K562 (cell line): Measurements from ENCODE around the gene GABPB2. TPM values are rescaled to one million over a fixed set of nuclear protein-coding genes. Genes with fewer than 3 reads are reported as not detected.
A peak's percentile ranks its signal among the peaks of the same experiment; 100 is the strongest.

Experiments
- BHLHE40 ChIP-seq: IDR thresholded peaks from 2 replicates; pipeline ENCODE4 v1.6.1; 2011; ENCODE audit warnings: low read length, improper control_type of control experiment
- CBX2 ChIP-seq: fragments of 200-600 bp; sonication (generic); IDR thresholded peaks from one replicate; pipeline ENCODE4 v1.6.1; 2012; ENCODE audit warnings: mild to moderate bottlenecking, low read length, inconsistent platforms; ENCODE audit not compliant: insufficient read depth, poor library complexity, severe bottlenecking
- DIDO1 ChIP-seq: fragments of 450-650 bp; IDR thresholded peaks from 2 replicates; pipeline ENCODE4 v1.6.1; 2016; ENCODE audit warnings: low read depth, missing biosample characterization, missing genetic modification characterization
- E2F1 ChIP-seq: sonication (generic); formaldehyde crosslinking; IDR thresholded peaks from 2 replicates; pipeline ENCODE4 v1.8.1; 2023; ENCODE audit warnings: mild to moderate bottlenecking, missing genetic modification reagents, moderate library complexity
- ESRRB ChIP-seq: fragments of 250-450 bp; sonication (Bioruptor Pico); IDR thresholded peaks from 2 replicates; pipeline ENCODE4 v1.5.0; 2020; ENCODE audit warnings: mild to moderate bottlenecking, moderate library complexity, borderline replicate concordance
- FOXM1 ChIP-seq, 2 experiments: fragments of 450-650 bp in 1 of 2; sonication (generic) in 1 of 2; formaldehyde crosslinking in 1 of 2; IDR thresholded peaks; 2 replicates each; pipeline versions ENCODE4 v1.6.1 to v1.9.0; 2017 to 2022; ENCODE audit warnings: low read depth in 2 of 2, mild to moderate bottlenecking in 2 of 2, missing genetic modification reagents in 1 of 2, moderate library complexity in 1 of 2
- GTF2A2 ChIP-seq: IDR thresholded peaks from 2 replicates; pipeline ENCODE4 v1.6.1; 2016; ENCODE audit warnings: mild to moderate bottlenecking, missing genetic modification characterization, missing compliant biosample characterization
- HNRNPL ChIP-seq: fragments of 200-400 bp; formaldehyde crosslinking; IDR thresholded peaks from 2 replicates; pipeline ENCODE4 v1.6.1; 2017; ENCODE audit warnings: low read depth, mild to moderate bottlenecking, low read length
- IRF2 ChIP-seq: sonication (generic); formaldehyde crosslinking; IDR thresholded peaks from 2 replicates; pipeline ENCODE4 v1.8.1; 2022; ENCODE audit warnings: mild to moderate bottlenecking, missing genetic modification reagents
- MAX ChIP-seq: sonication (generic); formaldehyde crosslinking; IDR thresholded peaks from 2 replicates; pipeline ENCODE4 v1.9.0; 2022; ENCODE audit warnings: mild to moderate bottlenecking, missing genetic modification reagents
- MCM3 ChIP-seq: fragments of 450-650 bp; IDR thresholded peaks from 2 replicates; pipeline ENCODE4 v1.6.1; 2016
- POLR3G ChIP-seq: IDR thresholded peaks from 2 replicates; pipeline ENCODE4 v1.6.1; 2011; ENCODE audit not compliant: insufficient read length, insufficient replicate concordance; ENCODE audit errors: extremely low read depth
- RAD21 ChIP-seq, 2 experiments: fragments of 250-450 bp in 1 of 2; fragments of 450-650 bp in 1 of 2; sonication (Bioruptor Pico) in 1 of 2; formaldehyde crosslinking in 1 of 2; IDR thresholded peaks in 1 of 2; conservative IDR thresholded peaks in 1 of 2; 2 replicates each; pipeline versions ENCODE4 v1.4.0 to v1.8.0; 2020 to 2022; ENCODE audit warnings: mild to moderate bottlenecking in 2 of 2, moderate library complexity in 1 of 2
- SMAD3 ChIP-seq: fragments of 450-650 bp; formaldehyde crosslinking; conservative IDR thresholded peaks from 2 replicates; pipeline ENCODE4 v1.4.0; 2020; ENCODE audit warnings: mild to moderate bottlenecking
- SMAD4 ChIP-seq: fragments of 250-450 bp; sonication (Bioruptor Pico); conservative IDR thresholded peaks from 2 replicates; pipeline ENCODE4 v1.8.0; 2021; ENCODE audit warnings: inconsistent platforms, mild to moderate bottlenecking, moderate library complexity
- TBL1XR1 ChIP-seq, 2 experiments: IDR thresholded peaks; 2 replicates each; pipeline ENCODE4 v1.6.1; 2012; ENCODE audit warnings: improper control_type of control experiment in 2 of 2, low read length in 2 of 2, mild to moderate bottlenecking in 1 of 2
- TEAD4 ChIP-seq, 2 experiments: sonication (generic) in 1 of 2; formaldehyde crosslinking in 1 of 2; IDR thresholded peaks; 2 replicates each; pipeline versions ENCODE4 v1.6.1 to v1.8.0; 2012 to 2022; ENCODE audit warnings: borderline replicate concordance in 1 of 2, inconsistent platforms in 1 of 2, low read length in 1 of 2, mild to moderate bottlenecking in 1 of 2, missing genetic modification reagents in 1 of 2
- WHSC1 ChIP-seq: IDR thresholded peaks from one replicate; pipeline ENCODE4 v1.6.1; 2012; ENCODE audit warnings: low read length, control low read depth, inconsistent platforms
- polyA plus RNA-seq, 8 experiments: library from polyadenylated mRNA; depleted of rRNA in 4 of 8; stranded (reverse) in 5 of 8; unstranded in 3 of 8; fragments of >200 nt; fragmentation: Nextera tagmentation in 2 of 8; fragmentation: Illumina TruSeq in 1 of 8; extraction: Ambion mirVana in 2 of 8; extraction: Trizol in 1 of 8; gene quantifications; 2 replicates each; pipeline versions ENCODE4 v1.2.1 to v1.2.3, GENCODE V29; 2011 to 2014; ENCODE audit warnings: inconsistent platforms in 1 of 8, missing spikeins in 1 of 8
- total RNA-seq, 7 experiments: library from RNA; depleted of rRNA in 6 of 7; stranded (reverse); fragments of >200 nt in 6 of 7; fragmentation: Illumina TruSeq in 2 of 7; extraction: Trizol in 2 of 7; gene quantifications; 2 replicates each; pipeline versions ENCODE4 v1.2.1 to v1.2.3, GENCODE V29; 2011 to 2021; ENCODE audit warnings: low replicate concordance in 1 of 7
- TF ChIP-seq, protein P1 (sequence below), 2 experiments: IDR thresholded peaks; 2 replicates each; pipeline ENCODE4 v1.6.1; 2012; ENCODE audit warnings: improper control_type of control experiment in 2 of 2, low read depth in 2 of 2, low read length in 2 of 2, borderline replicate concordance in 1 of 2
- TF ChIP-seq, protein P2 (sequence below): fragments of 250-450 bp; sonication (Bioruptor Pico); IDR thresholded peaks from 2 replicates; pipeline ENCODE4 v1.5.0; 2021; ENCODE audit warnings: mild to moderate bottlenecking, moderate library complexity

The GABPB2 gene
- total and polyA plus RNA-seq, 9 of the 15 experiments (the other 6 are each of a cell fraction or from before 2014, with no cell fraction given): 2.2 to 13.3 (median 6.1) TPM

- no peak for TF ChIP-seq DIDO1
- TF ChIP-seq SMAD4 (CRISPR knock-in tag): peak; percentile 69
- peak; percentile 18; the same call in 1 of the 2 replicates for TF ChIP-seq MAX (CRISPR knock-in tag)
- TF ChIP-seq BHLHE40: peak; percentile 36; the same call in 1 of the 2 replicates
- TF ChIP-seq TBL1XR1 (IDR thresholded peaks at IDR 0.05; ENCODE audit: low read length in 2 of 2): peak in 1 of 2 experiments; percentile 32; a peak in 1 of 4 replicates
- no peak for TF ChIP-seq CBX2
- TF ChIP-seq HNRNPL: no peak
- TF ChIP-seq SMAD3 (CRISPR knock-in tag): no peak
- no peak for TF ChIP-seq IRF2 (CRISPR knock-in tag)
- no peak for TF ChIP-seq POLR3G
- TF ChIP-seq GTF2A2 (tag): no peak
- TF ChIP-seq TEAD4 (IDR thresholded peaks at IDR 0.05; ENCODE audit: low read length): peak; percentile 80
- TF ChIP-seq TEAD4 (CRISPR knock-in tag; IDR thresholded peaks at IDR 0.05; ENCODE audit: borderline replicate concordance): no peak
- TF ChIP-seq MCM3: no peak
- TF ChIP-seq, protein P1, sequence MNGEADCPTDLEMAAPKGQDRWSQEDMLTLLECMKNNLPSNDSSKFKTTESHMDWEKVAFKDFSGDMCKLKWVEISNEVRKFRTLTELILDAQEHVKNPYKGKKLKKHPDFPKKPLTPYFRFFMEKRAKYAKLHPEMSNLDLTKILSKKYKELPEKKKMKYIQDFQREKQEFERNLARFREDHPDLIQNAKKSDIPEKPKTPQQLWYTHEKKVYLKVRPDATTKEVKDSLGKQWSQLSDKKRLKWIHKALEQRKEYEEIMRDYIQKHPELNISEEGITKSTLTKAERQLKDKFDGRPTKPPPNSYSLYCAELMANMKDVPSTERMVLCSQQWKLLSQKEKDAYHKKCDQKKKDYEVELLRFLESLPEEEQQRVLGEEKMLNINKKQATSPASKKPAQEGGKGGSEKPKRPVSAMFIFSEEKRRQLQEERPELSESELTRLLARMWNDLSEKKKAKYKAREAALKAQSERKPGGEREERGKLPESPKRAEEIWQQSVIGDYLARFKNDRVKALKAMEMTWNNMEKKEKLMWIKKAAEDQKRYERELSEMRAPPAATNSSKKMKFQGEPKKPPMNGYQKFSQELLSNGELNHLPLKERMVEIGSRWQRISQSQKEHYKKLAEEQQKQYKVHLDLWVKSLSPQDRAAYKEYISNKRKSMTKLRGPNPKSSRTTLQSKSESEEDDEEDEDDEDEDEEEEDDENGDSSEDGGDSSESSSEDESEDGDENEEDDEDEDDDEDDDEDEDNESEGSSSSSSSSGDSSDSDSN (IDR thresholded peaks at IDR 0.05; ENCODE audit: borderline replicate concordance in 1 of 2, low read depth in 2 of 2, low read length in 2 of 2): 0 out of 4 replicates have a peak, but pooled peaks of 1 of the 2 experiments have one; percentile 29
- TF ChIP-seq, protein P2, sequence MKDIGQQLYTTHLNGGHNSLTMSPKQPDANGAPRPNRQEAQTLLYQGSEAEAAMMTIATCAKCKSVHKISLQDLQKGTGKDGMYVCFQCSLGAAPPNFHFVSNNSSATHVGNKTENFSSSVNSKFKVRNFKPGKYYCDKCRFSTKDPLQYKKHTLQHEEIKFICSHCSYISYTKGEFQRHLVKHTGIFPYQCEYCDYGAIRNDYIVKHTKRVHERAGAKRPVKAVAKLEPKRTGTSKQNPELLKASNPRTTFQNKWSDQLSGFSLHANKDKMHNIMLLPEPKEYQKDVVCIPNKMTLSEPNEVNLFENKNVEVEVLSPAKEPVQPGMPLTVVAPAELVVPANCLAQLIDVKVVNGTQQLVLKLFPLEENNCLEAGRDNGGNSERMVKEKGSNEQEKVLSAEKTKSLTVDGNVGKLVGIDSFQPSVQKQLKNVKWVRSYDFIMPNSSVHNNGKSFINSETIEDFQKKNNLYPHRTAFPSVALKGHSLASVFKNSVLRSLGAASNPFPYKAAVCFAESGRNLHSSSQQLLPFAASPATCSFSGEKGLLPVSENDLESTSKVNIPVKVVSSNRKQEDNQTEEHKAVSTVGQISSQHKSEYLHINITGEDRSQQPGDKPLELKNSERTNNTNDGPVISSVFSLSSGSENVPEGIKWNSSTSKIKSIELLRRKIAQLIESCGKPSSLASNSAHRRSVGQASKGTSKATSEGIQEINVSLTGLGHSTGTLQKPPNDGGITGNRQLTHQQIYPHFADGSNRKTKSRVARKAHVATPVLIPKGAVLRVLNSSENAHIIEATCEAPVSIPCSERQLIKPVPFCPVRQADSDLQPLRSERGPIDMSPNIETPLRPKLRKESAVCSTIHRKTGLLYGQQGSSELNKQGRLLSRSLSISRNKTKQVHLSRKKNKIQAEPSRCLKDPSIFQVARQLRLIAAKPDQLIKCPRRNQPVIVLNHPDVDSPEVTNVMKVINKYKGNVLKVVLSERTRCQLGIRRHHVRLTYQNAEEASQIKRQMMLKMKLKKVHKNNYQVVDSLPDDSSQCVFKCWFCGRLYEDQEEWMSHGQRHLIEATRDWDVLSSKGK (CRISPR knock-in tag): no peak
- no peak for TF ChIP-seq WHSC1
- no peak for TF ChIP-seq ESRRB (CRISPR knock-in tag)
- no peak for TF ChIP-seq E2F1
- TF ChIP-seq RAD21 (CRISPR knock-in tag; conservative IDR thresholded peaks at IDR 0.05 in 1 of 2, IDR thresholded peaks at IDR 0.05 in 1 of 2): 0 out of 4 replicates have a peak, but pooled peaks of 1 of the 2 experiments have one; percentile 4
- peak; percentile 59 for TF ChIP-seq FOXM1 (IDR thresholded peaks at IDR 0.05; ENCODE audit: low read depth)
- no peak for TF ChIP-seq FOXM1 (CRISPR knock-in tag; IDR thresholded peaks at IDR 0.05; ENCODE audit: low read depth)
Measured at GRCh38 chr1:151054971-151055547, 15.5 kb upstream of the GABPB2 start (continued).
